A673 (cell line): ENCODE measurements around the gene MRPS10.

ENCODE experiments used
- EZH2 ChIP-seq: fragments of 200-600 bp; sonication (generic); IDR thresholded peaks from 2 replicates; pipeline ENCODE4 v1.6.1; 2017; ENCODE audit warnings: borderline replicate concordance, low read depth, mild to moderate bottlenecking, mixed read lengths, antibody characterized with exemption, low read length; ENCODE audit not compliant: poor library complexity, severe bottlenecking
- TF ChIP-seq, protein P1 (sequence below): fragments of 300-800, 200-600 bp; sonication (generic); conservative IDR thresholded peaks from 2 replicates; pipeline ENCODE4 v1.5.1; 2017; ENCODE audit warnings: low read depth, mild to moderate bottlenecking, antibody characterized with exemption, low read length, moderate library complexity, mixed read lengths

DNA sequence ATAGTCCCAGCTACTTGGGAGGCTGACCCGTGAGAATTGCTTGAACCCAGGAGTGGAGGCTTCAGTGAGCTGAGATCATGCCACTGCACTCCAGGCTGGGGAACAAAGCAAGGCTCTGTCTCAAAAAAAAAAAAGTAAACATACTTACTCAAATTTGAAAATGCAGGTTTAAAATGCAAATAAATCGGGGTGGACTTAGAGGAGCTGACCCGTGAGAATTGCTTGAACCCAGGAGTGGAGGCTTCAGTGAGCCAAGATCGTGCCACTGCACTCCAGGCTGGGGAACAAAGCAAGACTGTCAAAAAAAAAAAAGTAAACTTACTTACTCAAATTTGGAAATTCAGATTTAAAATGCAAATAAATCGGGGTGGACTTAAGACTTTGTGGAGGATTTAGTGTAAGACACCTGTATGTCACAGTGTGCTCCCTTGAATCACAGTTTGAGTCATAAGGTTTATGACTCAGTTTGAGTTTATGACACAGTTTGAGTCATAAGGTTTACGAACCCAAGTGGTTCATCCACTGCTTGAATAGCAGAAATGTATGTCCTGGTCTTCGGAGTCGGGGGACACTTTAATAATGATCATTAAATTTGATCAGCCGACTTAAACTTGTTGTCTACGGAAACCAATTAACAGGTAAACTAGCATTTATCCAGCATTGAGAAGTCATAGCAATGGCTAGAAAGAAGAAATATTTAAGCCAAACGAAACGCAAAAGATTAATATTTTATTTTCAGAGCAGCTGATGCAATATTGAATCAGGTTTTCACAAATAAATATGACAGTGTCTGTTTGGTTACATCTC is 6.8 kb upstream of the MRPS10 start:
- TF ChIP-seq, protein P1, sequence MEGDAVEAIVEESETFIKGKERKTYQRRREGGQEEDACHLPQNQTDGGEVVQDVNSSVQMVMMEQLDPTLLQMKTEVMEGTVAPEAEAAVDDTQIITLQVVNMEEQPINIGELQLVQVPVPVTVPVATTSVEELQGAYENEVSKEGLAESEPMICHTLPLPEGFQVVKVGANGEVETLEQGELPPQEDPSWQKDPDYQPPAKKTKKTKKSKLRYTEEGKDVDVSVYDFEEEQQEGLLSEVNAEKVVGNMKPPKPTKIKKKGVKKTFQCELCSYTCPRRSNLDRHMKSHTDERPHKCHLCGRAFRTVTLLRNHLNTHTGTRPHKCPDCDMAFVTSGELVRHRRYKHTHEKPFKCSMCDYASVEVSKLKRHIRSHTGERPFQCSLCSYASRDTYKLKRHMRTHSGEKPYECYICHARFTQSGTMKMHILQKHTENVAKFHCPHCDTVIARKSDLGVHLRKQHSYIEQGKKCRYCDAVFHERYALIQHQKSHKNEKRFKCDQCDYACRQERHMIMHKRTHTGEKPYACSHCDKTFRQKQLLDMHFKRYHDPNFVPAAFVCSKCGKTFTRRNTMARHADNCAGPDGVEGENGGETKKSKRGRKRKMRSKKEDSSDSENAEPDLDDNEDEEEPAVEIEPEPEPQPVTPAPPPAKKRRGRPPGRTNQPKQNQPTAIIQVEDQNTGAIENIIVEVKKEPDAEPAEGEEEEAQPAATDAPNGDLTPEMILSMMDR = no peak
- no peak for TF ChIP-seq EZH2
